Effector memory CD4-positive, alpha-beta T cell (primary cell): Measurements from ENCODE around the gene TTLL9.

Experiments
- DNase-seq, 3 donors: peaks; one replicate each; pipeline ENCODE4 v3.0.0-alpha.2; 2020
- H3K27ac ChIP-seq: 2 replicates; pipeline ENCODE4 v1.7.0; 2013; ENCODE audit warnings: mild to moderate bottlenecking, low read length, moderate library complexity; ENCODE audit not compliant: insufficient read depth, poor library complexity, severe bottlenecking
- H3K27me3 ChIP-seq: replicated peaks from 2 replicates; pipeline ENCODE4 v1.7.0; 2013; ENCODE audit warnings: mild to moderate bottlenecking, low read length; ENCODE audit not compliant: insufficient read depth, control insufficient read depth, poor library complexity, severe bottlenecking
- H3K36me3 ChIP-seq: 2 replicates; pipeline ENCODE4 v1.7.0; 2013; ENCODE audit warnings: mild to moderate bottlenecking, low read length, moderate library complexity; ENCODE audit not compliant: control insufficient read depth, insufficient read depth
- H3K4me1 ChIP-seq: 2 replicates; pipeline ENCODE4 v1.7.0; 2013; ENCODE audit warnings: low read length, mild to moderate bottlenecking; ENCODE audit not compliant: control insufficient read depth, insufficient read depth, poor library complexity, severe bottlenecking
- H3K4me3 ChIP-seq: 2 replicates; pipeline ENCODE4 v1.7.0; 2013; ENCODE audit warnings: low read length, low read depth, mild to moderate bottlenecking; ENCODE audit not compliant: insufficient read depth, poor library complexity, severe bottlenecking
- H3K9me3 ChIP-seq: 2 replicates; pipeline ENCODE4 v1.7.0; 2013; ENCODE audit warnings: mild to moderate bottlenecking, low read length, moderate library complexity; ENCODE audit not compliant: control insufficient read depth

The TTLL9 gene

DNA sequence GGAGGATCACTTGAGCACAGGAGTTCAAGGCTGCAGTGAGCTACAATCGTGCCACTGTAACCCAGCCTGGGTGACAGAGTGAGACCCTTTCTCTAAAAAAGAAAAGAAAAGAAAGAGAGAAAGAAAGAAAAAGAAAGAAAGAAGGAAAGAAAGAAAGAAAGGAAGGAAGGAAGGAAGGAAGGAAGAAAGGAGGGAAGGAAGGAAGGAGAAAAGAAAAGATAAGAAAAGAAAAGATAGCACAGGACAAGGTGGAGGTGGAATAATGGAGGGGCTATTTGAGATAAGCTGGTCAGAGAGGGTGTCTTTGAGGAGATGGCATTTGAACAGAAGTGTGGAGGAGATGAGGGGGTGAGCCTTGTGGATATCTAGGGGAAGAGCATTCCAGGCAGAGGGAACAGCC is 84.1 kb downstream of the TTLL9 start:
- Histone ChIP-seq H3K36me3 (no peaks in the 10 kb centered on the region), H3K27me3 (no peaks in the 10 kb centered on the region), H3K9me3 (no peaks in the 10 kb centered on the region), H3K4me1 (peaks cover 12% of the 10 kb centered on the region), H3K4me3 (no peak overlapping the region), H3K27ac (no peak overlapping the region)
- no peak for DNase-seq

DNA sequence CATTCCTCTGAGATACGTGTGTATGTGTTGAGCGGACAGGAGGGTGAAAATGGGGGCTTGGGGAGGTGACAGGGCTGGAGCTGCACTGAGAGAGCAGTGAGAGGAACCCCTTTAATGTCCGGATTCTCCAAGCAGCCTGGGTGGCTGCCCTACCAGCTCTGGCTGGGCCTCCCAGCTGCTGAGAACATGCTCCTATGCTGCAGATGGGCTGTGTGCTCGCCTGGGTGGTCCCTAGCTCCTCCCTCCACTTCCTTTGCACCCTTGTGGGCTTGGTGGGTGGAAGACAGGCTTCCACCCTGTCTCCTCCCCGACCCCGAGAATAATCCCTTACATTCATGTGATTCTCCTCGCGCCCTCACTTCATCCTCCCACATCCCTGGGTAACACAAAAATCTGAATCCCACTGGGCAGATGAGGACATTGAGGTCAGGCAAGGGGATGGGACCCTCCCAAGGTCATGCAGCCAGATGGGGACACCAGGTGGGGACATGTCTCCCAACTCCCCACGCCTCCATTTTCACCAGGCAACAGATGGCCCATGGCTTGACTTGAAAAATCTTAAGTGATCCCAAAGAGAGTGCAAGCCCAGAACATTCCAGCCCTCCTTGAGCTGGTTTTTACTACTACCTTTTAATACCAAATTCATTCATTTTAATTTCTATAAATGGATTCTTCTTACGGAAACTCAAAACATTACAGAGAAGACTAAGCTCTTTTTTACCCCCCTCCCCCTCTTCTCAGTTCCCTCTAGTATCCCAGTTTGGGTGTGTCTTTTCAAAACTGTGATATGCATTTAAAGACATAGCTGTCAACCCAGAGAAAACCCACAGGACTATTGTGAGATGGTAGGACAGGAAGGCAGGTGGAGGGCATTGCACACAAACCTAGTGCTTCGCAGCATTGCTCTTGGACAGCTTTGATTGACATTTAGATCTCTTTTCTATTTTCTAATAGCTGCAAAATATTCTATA is 86.4 kb downstream of the TTLL9 start:
- Histone ChIP-seq H3K27me3 (no peaks in the 10 kb centered on the region), H3K4me1 (no peaks in the 10 kb centered on the region), H3K27ac (no peak overlapping the region), H3K4me3 (no peak overlapping the region), H3K9me3 (no peaks in the 10 kb centered on the region), H3K36me3 (no peaks in the 10 kb centered on the region)
- DNase-seq: no peak

DNA sequence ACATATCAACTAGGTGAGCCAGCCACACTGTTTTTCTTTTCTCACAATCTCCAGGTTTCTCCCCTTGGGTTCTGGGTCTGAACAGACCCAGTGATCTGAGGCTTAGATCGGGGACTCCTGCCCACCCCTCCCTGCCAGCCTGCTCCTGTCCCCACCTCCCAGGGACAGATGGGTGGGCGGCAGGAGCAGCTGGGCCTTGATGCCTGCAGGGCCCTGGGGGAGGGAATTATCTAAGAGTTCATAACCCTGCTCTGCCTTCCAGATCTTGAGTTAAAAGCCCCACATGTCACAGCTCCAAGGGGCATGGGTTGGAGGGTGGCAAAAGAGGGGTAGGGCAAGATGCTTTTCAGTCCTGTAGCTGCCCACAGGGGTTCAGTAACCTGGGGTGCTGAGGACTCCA is 92.3 kb downstream of the TTLL9 start:
- no peaks in the 10 kb centered on the region for H3K9me3 ChIP-seq
- DNase-seq: no peak
- H3K27me3 ChIP-seq: peaks cover 10% of the 10 kb centered on the region
- H3K4me1 ChIP-seq: no peaks in the 10 kb centered on the region
- no peak overlapping the region for H3K27ac ChIP-seq
- no peaks in the 10 kb centered on the region for H3K36me3 ChIP-seq
- no peak overlapping the region for H3K4me3 ChIP-seq

DNA sequence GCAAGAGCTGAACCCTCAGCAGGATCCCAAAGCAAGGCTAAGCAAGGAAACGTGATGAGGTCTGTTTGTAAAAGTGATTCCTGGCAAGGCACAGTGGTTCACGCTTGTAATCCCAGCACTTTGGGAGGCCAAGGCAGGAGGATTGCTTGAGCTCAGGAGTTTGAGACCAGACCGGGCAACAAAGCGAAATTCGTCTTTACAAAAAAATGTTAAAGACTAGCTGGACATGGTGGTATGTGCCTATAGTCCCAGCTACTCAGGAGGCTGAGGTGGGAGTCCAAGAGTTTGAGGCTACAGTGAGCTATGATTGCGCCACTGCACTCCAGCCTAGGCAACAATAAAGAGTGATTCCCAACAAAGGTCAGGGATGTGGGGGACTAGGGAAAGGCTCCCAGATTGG is 93.5 kb downstream of the TTLL9 start:
- H3K36me3 ChIP-seq: no peaks in the 10 kb centered on the region
- no peak overlapping the region for H3K4me3 ChIP-seq
- H3K27ac ChIP-seq: no peak overlapping the region
- H3K4me1 ChIP-seq: peaks cover 3% of the 10 kb centered on the region
- peaks cover 12% of the 10 kb centered on the region for H3K27me3 ChIP-seq
- DNase-seq: no peak
- no peaks in the 10 kb centered on the region for H3K9me3 ChIP-seq

DNA sequence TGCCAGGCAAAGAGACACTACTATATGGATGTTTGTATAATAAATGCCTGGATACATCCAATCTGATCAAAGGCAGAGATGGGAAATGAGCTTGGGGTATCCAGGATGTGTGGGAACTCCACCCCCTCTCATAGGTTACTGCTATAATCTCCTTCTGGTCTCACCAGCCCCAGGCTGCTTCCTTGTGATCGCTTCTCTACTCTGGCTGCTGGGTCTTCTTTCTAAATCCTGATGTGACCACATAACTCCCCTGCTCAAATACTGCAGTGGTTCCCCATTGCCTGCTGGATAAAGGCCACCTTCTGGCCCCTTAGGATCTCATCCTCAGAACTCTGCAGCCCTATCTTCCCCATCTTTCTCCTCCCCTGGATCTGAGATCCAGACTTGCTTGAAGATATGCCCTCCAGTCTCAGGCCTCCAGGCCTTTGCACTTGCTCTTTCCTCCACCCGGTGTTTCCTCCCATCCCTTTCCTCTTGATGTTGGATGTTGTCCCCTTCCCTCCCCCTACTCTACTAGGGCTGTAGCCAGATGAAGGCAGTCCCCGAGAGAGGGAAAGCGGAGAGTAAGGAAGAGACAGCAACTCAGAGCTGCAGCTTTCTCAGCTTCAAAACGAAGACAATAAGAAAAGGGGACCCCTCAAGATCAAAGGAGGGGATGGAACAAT is 96.7 kb downstream of the TTLL9 start:
- H3K27ac ChIP-seq: no peak overlapping the region
- peaks cover 3% of the 10 kb centered on the region for H3K4me1 ChIP-seq
- peaks cover 12% of the 10 kb centered on the region for H3K27me3 ChIP-seq
- no peaks in the 10 kb centered on the region for H3K9me3 ChIP-seq
- no peaks in the 10 kb centered on the region for H3K36me3 ChIP-seq
- H3K4me3 ChIP-seq: no peak overlapping the region
- DNase-seq: no peak

DNA sequence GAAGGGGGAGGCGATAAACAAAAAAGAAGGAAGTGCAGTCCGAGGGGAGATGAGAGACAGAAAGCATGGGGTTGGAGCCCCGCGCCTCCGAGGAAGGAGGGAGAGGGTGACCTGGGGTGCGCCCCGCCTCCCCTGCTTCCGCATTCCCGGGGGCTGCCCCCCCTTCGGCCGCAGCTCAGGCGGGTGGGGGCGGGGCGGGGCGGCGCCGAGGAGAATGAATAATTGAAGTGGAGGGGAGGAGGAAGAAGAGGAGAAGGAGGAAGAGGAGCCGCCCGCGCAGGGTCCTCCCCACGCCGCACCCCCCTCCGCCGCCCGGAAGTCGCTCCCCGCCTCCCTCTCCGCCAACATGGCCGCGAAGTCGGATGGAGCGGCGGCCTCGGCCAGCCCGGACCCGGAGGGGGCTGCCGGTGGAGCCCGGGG is 97.4 kb downstream of the TTLL9 start, which contains the start of gene XKR7:
Gene XKR7, plus strand, starts transcription at position 322 of the 420 bp plus-strand sequence. Its CDS starts 25 bp downstream, at position 347.
- peaks cover 12% of the 10 kb centered on the region for H3K27me3 ChIP-seq
- DNase-seq: no peak
- H3K4me1 ChIP-seq: peaks cover 3% of the 10 kb centered on the region
- H3K36me3 ChIP-seq: no peaks in the 10 kb centered on the region
- H3K4me3 ChIP-seq: no peak within 1 kb of the TSS
- H3K9me3 ChIP-seq: no peaks in the 10 kb centered on the region
- no peak within 1 kb of the TSS for H3K27ac ChIP-seq

DNA sequence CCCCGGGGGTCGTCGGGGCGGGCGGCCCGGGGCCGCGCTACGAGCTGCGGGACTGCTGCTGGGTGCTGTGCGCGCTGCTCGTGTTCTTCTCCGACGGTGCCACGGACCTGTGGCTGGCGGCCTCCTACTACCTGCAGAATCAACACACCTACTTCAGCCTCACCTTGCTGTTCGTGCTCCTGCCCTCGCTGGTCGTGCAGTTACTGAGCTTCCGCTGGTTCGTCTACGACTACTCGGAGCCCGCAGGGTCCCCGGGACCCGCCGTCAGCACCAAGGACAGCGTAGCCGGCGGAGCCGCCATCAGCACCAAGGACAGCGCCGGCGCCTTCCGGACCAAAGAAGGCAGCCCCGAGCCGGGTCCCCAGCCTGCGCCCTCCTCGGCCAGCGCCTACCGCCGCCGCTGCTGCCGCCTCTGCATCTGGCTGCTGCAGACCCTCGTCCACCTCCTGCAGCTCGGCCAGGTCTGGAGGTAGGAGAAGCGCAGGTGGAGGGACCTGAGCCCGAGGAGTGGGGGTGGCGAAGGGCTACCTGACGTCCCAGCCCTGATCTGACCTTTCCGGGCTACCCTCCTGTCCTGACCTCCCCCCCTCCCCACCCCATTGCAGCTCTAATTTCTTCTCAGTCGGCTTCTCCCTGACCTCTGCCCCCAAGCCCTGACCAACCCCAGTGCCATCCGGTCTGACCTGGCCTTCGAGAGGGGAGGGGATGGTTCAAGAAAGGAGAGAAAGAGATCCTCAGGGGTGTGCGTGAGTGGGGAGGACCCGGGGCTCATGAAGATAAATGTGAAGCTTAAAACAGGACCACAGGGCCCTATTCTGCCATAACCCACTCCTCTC is 98.1 kb downstream of the TTLL9 start:
- Histone ChIP-seq H3K27me3 (peaks cover 12% of the 10 kb centered on the region), H3K9me3 (no peaks in the 10 kb centered on the region), H3K27ac (no peak overlapping the region), H3K36me3 (no peaks in the 10 kb centered on the region), H3K4me1 (peaks cover 3% of the 10 kb centered on the region), H3K4me3 (no peak overlapping the region)
- DNase-seq: peak; percentile 57 to 69 (median 63)

DNA sequence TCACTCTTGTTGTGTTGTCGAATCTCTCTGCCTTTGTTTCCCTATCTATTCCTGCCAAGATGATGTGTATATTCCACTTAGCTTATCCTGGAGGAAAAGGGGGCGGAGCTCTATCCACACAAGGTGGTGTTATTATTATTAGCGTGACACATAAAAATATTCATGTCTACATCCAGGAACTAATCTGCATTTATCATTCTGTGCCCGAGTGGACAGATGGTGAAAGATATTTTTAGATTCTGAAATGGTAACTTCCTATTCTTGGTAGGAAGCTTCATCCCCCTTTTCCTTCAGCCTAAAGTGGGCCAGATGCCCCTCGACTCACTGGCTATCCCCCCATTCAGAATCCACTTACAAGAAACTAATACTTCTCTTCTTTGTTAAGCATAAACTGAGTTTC is 99.6 kb downstream of the TTLL9 start:
- Histone ChIP-seq H3K27me3 (peaks cover 12% of the 10 kb centered on the region), H3K9me3 (no peaks in the 10 kb centered on the region), H3K4me3 (no peak overlapping the region), H3K4me1 (peaks cover 3% of the 10 kb centered on the region), H3K27ac (no peak overlapping the region), H3K36me3 (no peaks in the 10 kb centered on the region)
- DNase-seq: no peak

DNA sequence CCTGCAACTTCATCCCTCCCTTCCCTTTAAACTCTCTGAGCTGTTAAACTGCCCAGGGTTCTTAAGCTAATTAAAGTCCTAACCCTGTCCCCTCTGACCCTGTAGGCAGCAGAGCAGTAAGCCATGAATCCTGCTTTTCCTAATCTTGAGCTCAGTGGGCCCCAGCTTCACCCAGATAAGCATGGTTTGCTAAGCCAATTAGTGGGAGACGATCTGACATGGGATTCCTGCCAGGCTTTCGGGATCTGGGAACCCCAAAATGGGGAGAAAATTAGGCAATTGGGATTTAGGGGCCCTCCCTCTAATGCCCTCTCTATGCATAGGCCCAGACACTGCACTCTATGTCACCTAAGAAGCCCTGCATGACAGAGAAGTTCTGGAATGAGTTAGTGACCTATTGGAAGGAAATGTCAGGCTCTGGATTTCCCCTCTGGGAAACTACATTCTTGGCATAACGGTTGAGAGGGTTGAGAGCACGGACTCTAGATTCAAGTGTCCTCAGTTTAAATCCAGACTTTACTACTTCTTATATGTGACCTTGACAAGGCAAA is 102.1 kb downstream of the TTLL9 start:
- H3K36me3 ChIP-seq: no peaks in the 10 kb centered on the region
- no peak overlapping the region for H3K4me3 ChIP-seq
- H3K27ac ChIP-seq: no peak overlapping the region
- peaks cover 3% of the 10 kb centered on the region for H3K27me3 ChIP-seq
- H3K4me1 ChIP-seq: peaks cover 3% of the 10 kb centered on the region
- H3K9me3 ChIP-seq: no peaks in the 10 kb centered on the region
- DNase-seq: no peak
